NT2/D1 (cell line): Measurements from ENCODE around the gene SLC4A1AP.

ENCODE experiments used
- DNase-seq: peaks from one replicate; pipeline ENCODE4 v3.0.0-alpha.2; 2011; ENCODE audit warnings: low read depth, low spot score
- H3K27me3 ChIP-seq: 2 replicates; pipeline ENCODE4 v1.6.0; 2011; ENCODE audit warnings: mild to moderate bottlenecking; ENCODE audit not compliant: insufficient read length, insufficient read depth
- H3K36me3 ChIP-seq: 2 replicates; pipeline ENCODE4 v1.6.1; 2011; ENCODE audit warnings: mild to moderate bottlenecking, low read length, mixed read lengths; ENCODE audit not compliant: insufficient read depth, insufficient read length
- H3K4me1 ChIP-seq: 2 replicates; pipeline ENCODE4 v1.5.1; 2011; ENCODE audit not compliant: insufficient read depth, insufficient read length
- H3K4me3 ChIP-seq: 2 replicates; pipeline ENCODE4 v1.5.1; 2011; ENCODE audit warnings: low read depth; ENCODE audit not compliant: insufficient read length
- H3K9ac ChIP-seq: 2 replicates; pipeline ENCODE4 v1.6.0; 2011; ENCODE audit warnings: low read depth; ENCODE audit not compliant: insufficient read length
- H3K9me3 ChIP-seq: 2 replicates; pipeline ENCODE4 v1.5.1; 2011; ENCODE audit warnings: mild to moderate bottlenecking, low read length; ENCODE audit not compliant: insufficient read depth
- SUZ12 ChIP-seq: IDR thresholded peaks from 2 replicates; pipeline ENCODE4 v1.6.1; 2011; ENCODE audit not compliant: insufficient read length, insufficient read depth; ENCODE audit errors: extremely low read depth
- YY1 ChIP-seq: IDR thresholded peaks from 2 replicates; pipeline ENCODE4 v1.6.1; 2011; ENCODE audit not compliant: insufficient read length, insufficient read depth
- ZNF274 ChIP-seq: IDR thresholded peaks from 2 replicates; pipeline ENCODE4 v1.6.1; 2011; ENCODE audit warnings: mild to moderate bottlenecking, low read depth, low read length

The SLC4A1AP gene

DNA sequence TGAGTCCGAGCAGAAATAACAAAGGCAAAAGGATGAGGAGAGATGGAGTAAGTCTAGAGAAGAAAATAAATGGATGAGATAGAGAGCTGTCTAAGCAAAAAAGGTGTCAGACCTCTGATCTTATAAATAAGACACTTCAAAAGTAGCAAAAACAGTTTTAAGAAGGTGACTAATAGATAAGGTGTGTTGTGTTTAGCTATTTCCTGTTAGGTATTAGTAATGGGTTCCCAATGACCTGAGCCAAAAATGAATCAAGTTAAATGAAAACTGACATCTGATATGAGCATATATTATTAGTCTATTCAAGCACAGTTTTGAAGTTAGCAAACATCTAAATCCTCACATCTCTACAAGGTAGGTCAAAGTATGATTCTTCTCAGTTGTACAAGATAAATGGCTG, 10.9 kb upstream of the SLC4A1AP start:
- H3K36me3 ChIP-seq = peaks cover 85% of the 10 kb centered on the region
- H3K9me3 ChIP-seq = no peaks in the 10 kb centered on the region
- H3K27me3 ChIP-seq = no peaks in the 10 kb centered on the region
- TF ChIP-seq ZNF274 (no peak), SUZ12 (no peak), YY1 (no peak)
- no peak for DNase-seq
- no peaks in the 10 kb centered on the region for H3K4me1 ChIP-seq
- H3K4me3 ChIP-seq = no peak overlapping the region
- H3K9ac ChIP-seq = no peak overlapping the region

DNA sequence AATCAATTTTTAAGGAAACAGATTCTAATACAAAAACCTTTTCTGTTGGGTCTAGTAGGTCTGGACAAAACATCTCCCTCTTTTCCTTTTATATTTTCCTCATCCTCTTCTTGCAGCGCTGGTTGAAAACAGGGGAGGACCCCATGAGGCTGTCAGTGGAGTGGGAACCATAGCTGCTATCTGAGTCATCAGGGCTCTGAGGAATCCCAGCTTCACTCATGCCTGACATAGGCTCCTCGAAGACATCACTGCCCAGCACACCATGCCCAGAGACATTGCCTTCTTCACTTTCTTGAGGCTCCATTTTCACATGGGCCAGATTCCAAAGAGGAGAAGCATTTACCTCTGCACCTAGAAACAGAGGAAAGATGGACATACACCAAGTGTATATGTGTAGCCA, 10.3 kb upstream of the SLC4A1AP start:
- Histone ChIP-seq H3K27me3 (no peaks in the 10 kb centered on the region), H3K4me1 (no peaks in the 10 kb centered on the region), H3K9me3 (no peaks in the 10 kb centered on the region), H3K9ac (no peak overlapping the region), H3K36me3 (peaks cover 85% of the 10 kb centered on the region), H3K4me3 (no peak overlapping the region)
- DNase-seq = no peak
- TF ChIP-seq ZNF274 = no peak
- TF ChIP-seq YY1 = no peak
- no peak for TF ChIP-seq SUZ12

DNA sequence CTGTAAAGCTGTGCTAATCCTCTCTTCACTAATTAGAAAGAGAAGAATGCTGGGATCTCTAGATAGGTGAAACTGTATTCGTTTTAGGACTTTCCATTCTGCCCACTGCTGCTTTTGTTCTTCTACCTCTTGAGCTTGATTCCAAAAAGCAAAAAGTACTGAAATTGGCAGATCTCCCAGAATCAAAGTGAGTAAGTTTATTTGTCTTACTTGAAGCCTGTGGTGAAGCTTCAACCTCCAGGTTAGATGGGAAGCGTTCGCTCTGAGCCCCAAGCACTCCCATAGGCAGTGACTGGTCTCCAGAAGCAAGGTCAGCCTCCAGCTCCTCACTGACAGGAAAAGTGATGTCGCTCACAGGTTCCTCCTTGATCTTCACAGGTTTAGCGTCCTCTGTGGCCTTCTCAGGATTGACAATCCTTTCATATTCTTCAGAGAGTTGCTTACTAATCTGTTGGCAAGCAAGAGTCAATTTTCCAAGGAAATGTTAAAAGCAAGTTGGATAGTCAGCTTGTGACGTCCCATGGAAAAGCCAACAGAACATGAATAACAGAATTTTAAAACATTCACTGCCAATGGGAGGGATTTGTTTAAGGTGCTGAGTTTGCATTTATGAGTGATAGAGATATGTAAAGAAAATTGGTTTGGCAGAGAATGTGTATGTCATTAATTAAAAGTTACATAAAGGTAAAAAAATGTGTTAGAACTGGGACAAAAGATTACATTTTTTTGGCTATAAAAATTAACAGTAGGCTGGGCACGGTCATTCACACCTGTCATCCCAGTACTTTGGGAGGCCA, 8.3 kb upstream of the SLC4A1AP start:
- Histone ChIP-seq H3K4me1 (no peaks in the 10 kb centered on the region), H3K9ac (no peak overlapping the region), H3K4me3 (no peak overlapping the region), H3K27me3 (no peaks in the 10 kb centered on the region), H3K9me3 (no peaks in the 10 kb centered on the region), H3K36me3 (peaks cover 85% of the 10 kb centered on the region)
- TF ChIP-seq SUZ12 (no peak), ZNF274 (no peak), YY1 (no peak)
- no peak for DNase-seq

DNA sequence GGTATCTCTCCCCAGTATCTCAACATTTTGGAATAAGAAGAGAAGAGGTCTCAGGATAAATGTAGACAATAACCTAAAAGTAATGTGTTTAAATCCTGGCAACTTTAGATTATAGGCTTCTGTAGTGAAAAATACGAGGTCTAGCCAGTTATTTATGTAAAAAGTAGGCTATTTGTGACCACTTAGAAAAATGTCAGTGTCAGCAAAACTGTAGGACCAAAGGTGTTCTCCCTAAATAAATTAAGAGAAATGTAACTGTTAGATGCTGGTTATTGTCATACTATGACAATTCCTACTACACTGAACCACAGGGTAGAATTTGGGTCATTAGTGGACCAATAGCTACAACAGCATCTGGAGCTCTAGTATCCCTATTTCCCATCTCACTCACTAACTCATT, 2.3 kb upstream of the SLC4A1AP start:
- no peaks in the 10 kb centered on the region for H3K27me3 ChIP-seq
- no peaks in the 10 kb centered on the region for H3K9me3 ChIP-seq
- H3K4me1 ChIP-seq = no peaks in the 10 kb centered on the region
- no peak for DNase-seq
- peaks cover 61% of the 10 kb centered on the region for H3K36me3 ChIP-seq
- H3K4me3 ChIP-seq = no peak overlapping the region
- H3K9ac ChIP-seq = no peak overlapping the region
- TF ChIP-seq SUZ12 = no peak
- TF ChIP-seq ZNF274 = no peak
- TF ChIP-seq YY1 = no peak

DNA sequence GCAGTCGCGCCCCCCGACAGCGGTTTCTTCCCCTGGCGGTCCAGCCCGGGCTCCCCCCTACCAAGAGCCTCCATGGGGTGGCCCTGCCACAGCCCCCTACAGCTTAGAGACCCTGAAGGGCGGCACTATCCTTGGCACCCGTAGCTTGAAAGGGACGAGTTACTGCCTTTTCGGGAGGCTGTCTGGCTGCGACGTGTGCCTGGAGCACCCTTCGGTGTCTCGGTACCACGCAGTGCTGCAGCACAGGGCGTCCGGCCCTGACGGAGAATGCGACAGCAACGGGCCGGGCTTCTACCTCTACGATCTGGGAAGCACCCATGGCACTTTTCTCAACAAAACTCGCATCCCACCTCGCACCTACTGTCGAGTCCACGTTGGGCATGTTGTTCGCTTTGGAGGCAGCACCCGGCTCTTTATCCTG, 475 bp downstream of the SLC4A1AP start:
- H3K9me3 ChIP-seq = no peaks in the 10 kb centered on the region
- no peak for DNase-seq
- no peak for TF ChIP-seq SUZ12
- no peaks in the 10 kb centered on the region for H3K27me3 ChIP-seq
- peak overlapping the region; percentile 84 for H3K9ac ChIP-seq
- H3K36me3 ChIP-seq = peaks cover 54% of the 10 kb centered on the region
- peak overlapping the region; percentile 91 for H3K4me3 ChIP-seq
- no peaks in the 10 kb centered on the region for H3K4me1 ChIP-seq

GRCh38 chr2:27664622-27665363, 1.1 kb downstream of the SLC4A1AP start:
- Histone ChIP-seq H3K9ac (peak overlapping the region; percentile 84), H3K9me3 (no peaks in the 10 kb centered on the region), H3K4me3 (peak overlapping the region; percentile 91), H3K27me3 (no peaks in the 10 kb centered on the region), H3K36me3 (peaks cover 56% of the 10 kb centered on the region), H3K4me1 (no peaks in the 10 kb centered on the region)
- TF ChIP-seq ZNF274 (no peak), SUZ12 (no peak), YY1 (no peak)
- no peak for DNase-seq

DNA sequence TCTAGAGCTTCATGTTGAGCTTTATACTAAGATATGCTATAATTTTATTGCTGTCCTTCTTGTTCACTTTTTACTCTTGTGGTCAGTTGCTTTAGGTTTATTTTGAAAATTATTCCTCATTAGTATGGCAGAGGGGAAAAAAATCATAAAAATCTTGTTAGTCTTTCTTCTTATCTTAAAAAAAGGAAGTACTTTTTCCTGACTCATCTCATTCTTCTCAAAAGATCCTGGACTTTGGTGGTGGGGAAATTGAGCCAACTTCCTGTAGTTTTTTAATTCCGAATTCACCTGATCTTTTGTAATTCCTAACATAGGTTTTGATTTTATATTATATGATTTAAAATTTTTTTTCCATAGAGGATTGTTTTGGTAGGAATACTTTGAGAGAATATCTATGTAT, 3.8 kb downstream of the SLC4A1AP start:
- DNase-seq = no peak
- H3K9ac ChIP-seq = no peak overlapping the region
- peaks cover 38% of the 10 kb centered on the region for H3K36me3 ChIP-seq
- H3K27me3 ChIP-seq = no peaks in the 10 kb centered on the region
- no peak for TF ChIP-seq YY1
- TF ChIP-seq SUZ12 = no peak
- TF ChIP-seq ZNF274 = no peak
- no peaks in the 10 kb centered on the region for H3K4me1 ChIP-seq
- H3K9me3 ChIP-seq = no peaks in the 10 kb centered on the region
- H3K4me3 ChIP-seq = no peak overlapping the region
